Stimulated activated CD4-positive, alpha-beta T cell treated with anti-CD3 and anti-CD28 coated beads, TNF-alpha, amount 100 ng/mL, for 4 hours (primary cell): ENCODE results near the gene GCC1.
"Not testable (repeated sequence)": the region's sequence is repeated elsewhere in the genome, so short reads cannot be mapped to it uniquely, and the experiment has no call there.

ENCODE experiments used
- DNase-seq, 3 experiments: peaks; one replicate each; pipeline ENCODE4 v3.0.0-alpha.2; 2020; ENCODE audit warnings: low read depth in 3 of 3

GCC1 gene

DNA sequence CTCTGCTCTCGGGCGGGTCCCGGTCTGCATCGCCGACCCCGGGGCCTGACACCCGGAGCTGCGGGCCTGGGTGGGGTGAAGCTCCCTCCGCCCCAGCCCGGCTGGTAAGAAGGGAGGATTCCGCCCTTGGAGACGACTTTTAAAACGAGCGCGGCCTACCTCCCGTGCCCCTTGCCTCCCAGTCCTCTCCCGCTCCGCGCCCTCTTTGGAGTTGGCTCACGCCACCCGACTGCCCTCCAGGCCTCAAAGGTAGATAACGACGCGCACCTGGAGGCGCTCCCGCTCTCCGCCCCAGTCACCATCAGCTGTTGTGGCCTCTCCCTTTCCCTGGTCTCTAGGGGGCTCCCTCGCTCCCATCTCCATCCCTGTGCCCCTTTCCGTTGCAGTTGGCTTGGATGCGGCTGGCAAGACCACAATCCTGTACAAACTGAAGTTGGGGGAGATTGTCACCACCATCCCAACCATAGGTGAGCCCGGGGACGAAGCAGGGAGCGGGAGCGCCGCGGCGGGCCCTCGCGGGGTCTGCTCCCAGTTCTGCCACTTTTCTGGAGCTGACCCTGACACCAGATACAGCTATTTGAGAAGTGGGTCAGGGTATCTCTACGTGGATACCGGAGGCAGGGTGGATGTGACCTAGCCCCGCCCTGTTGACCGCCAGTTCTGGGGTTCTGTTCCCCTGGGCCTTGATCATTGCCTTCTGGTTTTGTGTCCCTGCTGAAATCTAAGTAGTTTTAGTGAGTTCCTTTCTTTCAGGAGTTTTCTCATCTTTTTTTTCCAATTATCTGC lies 3.5 kb upstream of the GCC1 start:
- DNase-seq, result peak in 1 of 3 experiments; percentile 17

DNA sequence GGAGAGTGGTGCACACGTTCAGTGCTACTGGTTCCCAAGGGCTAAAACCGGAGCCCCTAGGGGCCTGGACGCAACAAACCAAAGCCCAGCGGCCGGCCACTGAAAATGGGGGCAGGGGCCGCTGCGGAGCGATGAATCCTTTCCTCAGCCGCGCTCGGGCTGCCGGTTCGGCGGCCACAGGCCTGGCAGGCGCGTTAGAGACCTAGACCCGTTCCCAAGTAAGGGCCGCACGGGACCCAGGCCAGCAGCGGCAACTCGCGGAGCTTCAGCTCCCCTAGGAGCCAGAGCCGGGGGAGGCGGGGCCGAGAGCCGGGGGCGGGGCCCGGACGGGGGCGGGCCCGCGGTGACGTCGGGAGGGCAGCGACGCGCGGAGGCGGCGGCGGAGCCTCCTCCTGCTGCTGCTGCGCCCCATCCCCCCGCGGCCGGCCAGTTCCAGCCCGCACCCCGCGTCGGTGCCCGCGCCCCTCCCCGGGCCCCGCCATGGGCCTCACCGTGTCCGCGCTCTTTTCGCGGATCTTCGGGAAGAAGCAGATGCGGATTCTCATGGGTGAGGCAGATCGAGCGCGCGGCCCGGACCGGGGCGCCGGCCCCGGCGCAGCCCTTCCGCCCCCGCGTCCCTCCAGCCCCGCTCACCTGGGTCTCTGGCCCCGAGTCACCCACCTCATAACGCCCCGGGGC lies 2.8 kb upstream of the GCC1 start, which contains the start of gene ARF5:
Gene ARF5 (plus strand): TSS at position 393 of the 678 bp plus-strand sequence. CDS start 88 bp downstream, at position 481.
- DNase-seq, result peak; percentile 78 to 85 (median 82)

DNA sequence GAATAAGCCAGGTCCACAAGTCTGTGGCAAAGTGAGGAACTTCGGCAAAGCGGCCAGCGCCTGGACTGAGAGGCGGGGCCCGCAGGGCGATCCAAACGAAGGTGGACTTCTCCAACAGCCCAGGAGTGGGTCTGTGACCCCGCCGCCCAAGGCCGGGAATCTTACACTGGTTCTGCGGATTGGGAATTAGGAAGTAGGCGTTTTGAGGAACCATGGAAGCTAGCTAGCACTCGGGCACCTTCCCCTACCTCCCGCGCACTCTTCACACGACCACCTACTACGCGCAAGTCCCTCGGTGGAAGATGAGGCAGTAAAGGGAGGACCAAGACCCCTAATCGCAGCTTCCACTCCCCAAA lies 2.2 kb upstream of the GCC1 start:
- DNase-seq, result no peak

DNA sequence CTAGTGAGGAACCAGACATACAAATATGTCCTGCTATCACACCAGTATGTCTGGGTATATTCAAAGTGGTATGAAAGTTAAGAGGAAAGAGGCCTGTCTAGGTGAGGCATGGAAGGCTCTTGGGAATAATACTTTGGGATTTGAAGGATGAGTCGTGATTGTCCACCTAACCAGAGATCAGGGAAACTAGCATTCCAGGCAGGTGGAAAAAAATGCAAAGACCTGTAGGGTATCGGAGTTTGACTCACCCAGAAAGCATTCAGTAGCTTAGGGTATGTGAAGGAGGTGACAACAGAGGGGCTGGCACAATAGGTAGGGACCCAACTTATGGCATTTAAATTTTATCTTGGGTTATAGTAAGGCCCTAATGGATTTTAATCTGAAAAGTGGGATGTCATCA lies 950 bp upstream of the GCC1 start:
- DNase-seq, result no peak

DNA sequence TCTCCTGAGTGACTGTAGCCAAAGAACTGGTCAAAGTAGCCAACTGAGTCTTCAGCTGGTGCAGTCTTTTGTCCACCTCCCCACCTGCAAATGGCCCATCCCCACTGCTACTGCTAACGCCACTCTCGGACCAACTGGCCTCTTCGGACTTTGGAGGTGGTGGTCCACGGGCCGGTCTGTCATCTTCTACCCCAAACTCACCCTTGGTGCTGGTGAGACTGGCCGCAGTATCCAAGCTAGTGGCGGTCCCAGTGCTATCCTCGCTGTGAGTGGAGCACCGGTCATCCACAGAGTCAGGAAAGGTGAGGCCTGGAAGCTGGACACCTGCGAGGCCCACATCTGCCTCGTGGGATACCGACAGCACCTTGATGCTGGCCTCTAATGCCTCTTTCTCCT lies 750 bp downstream of the GCC1 start:
- DNase-seq, result no peak

DNA sequence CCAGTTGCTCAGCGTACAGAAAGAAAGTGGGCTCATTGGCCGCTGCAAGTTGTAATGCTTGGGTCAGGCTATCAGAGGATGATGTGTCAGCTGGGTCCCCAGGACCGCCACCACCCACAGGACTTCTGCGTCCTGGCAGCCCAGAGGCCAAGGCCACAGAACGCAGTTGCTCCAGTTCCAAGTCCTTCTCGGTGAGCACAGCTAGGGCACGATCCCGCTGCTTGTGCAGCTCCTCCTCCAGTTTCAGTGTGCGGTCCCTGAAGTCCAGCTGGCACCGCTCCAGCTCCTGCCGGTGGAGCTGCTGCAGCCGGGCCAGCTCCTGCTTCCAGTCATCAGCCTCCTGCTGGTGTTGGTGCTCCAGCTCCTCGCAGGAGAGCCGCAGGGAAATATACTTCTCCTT lies 3.0 kb downstream of the GCC1 start:
- DNase-seq, result no peak

DNA sequence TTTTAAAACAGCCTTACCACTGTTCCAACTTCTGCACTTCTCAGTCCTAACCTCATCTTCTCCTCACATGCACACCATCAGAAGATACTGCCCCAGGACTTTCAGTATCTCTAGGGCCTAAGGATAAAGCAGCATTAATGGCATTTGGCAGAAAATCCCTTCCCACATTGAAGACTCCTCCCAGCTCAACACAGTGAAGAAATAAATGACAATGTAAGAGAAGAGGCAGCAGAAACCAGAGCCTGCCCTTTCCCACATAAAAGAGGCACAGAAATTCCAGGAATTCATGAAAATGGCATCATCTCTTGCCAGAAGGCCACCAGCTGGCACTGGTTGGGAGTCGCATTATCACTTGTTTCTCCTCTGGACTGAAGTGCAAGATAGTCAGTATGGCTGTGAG lies 3.7 kb downstream of the GCC1 start:
- no peak for DNase-seq

DNA sequence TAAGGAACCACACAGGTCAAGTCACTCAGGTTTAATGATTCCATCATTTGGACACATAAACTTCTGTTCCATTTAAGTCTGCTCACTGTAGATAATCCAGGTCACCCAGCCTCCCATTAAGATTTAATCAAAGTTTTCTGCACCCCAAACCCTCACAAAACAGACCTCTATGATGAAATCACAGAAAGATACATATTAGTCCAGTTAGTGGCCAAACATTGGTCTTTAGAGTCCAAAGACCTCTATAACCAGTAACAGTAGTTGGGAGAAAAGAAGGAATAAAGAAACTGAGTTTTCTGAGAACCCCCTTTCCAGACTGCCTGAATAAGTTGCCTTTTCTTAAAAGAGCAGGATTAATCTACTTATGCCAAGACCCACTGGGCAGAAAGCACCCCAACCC lies 4.8 kb downstream of the GCC1 start:
- DNase-seq, result no peak

DNA sequence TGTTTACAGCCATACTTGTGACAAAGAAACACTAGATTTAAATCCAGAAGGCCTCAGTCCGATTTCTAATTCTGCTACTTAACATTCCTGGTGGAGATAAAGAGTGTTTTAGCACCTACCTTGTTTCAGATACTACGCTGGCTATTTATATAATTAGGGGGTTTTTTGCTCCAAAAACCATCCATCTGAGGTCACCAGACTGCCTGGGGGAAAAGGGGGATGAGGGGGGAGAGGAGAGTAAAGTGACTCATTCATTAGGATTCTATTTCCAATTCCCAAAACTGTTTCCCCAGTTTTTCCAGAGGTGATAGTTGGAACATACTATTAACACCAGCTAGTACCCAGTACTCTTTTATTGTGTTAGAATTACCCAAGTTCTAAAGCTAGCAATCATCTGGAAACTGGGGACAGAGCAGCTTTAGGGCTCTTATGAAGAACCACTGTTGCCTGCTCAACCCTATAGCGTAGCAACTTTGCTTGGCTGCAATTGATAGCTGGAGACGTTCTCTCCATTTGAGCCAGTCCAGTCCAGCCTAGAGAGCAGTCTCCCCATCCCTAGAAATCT lies 6.6 kb downstream of the GCC1 start:
- DNase-seq, result no peak

DNA sequence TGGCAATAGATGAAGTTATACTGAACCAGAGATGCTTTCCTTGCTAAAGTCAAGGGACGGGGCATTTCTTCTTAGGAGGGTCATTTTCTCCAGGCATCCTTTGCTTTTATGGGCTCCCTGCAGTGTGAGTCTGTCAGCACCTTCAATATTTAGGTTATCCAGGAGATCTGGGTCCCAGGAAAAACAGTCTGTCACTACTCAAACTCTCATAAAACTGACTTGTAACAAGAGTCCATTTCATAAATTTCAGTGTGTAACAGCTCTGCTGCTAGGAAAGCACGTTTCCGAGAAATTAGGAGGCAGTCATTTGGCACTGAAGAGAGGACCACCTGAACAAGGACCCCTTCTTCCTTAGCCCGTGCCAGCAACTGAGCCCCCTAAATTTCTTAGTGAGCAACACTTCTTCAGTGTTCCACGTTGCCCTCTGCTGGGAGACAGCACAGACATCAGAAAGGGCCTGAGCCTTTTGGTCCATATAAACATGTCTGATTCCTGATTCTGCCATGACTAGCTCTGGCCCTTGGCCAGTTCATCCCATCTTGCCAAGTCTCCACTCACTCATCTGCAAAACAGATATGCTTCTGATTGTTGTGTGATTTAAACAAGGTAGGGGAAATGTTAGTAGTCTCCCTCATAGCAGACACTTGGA lies 7.2 kb downstream of the GCC1 start:
- no peak for DNase-seq

DNA sequence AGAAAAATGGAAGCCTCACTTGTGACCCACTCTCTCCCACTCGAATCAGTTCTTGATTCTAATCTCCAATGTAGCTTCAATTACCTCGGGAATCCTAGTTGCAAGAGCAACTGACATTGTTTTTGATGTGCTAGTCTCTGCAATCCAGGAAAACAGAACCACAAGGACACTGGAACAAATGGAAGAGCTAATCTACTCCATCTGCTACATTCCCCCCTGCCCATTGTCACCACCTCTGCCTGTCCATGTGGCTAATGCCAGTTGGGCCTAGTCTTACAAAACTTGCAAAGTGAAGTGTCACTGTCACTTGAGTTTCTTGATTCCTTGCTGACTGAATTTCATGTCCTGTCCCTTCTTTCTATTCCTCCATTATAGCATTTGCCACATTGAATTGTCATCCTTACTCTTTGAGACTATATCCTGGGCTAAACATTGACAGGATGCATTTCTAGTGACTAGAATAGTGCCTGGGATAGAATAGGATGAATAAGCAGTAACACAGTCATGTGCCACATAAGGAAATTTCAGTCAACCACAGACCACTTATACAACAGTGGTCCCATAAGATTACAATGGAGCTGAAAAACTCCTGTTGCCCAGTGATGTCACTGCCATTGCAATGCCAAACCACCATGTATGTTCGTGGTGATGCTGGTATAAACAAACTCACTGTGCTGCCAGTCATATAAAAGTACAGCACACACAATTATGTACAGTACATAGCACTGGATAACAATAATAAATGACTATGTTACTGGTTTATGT lies 13.5 kb downstream of the GCC1 start:
- DNase-seq, result no peak

DNA sequence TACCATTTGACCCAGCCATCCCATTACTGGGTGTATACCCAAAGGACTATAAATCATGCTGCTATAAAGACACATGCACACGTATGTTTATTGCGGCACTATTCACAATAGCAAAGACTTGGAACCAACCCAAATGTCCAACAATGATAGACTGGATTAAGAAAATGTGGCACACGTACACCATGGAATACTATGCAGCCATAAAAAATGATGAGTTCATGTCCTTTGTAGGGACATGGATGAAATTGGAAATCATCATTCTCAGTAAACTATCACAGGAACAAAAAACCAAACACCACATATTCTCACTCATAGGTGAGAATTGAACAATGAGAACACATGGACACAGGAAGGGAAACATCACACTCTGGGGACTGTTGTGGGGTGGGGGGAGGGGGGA lies 17.4 kb downstream of the GCC1 start:
- DNase-seq, result not testable (repeated sequence)

DNA sequence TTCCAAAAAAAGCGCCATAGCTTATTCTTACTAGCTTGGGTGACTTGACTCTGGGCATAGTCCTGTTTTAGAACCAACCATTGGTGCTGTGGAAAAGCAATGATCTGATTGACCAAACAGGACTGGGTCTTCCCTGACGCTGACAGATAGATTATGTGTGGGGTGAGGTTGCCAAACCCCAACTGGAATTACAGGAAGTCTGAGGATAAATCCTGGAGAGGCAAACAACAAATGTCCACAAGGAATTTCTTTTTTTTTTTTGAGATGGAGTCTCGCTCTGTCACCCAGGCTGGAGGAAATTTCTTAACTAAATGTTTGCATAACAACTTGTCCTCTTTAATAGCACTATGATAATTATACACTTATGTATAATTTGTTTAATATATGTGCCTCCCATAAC lies 19.2 kb downstream of the GCC1 start:
- DNase-seq, result no peak

DNA sequence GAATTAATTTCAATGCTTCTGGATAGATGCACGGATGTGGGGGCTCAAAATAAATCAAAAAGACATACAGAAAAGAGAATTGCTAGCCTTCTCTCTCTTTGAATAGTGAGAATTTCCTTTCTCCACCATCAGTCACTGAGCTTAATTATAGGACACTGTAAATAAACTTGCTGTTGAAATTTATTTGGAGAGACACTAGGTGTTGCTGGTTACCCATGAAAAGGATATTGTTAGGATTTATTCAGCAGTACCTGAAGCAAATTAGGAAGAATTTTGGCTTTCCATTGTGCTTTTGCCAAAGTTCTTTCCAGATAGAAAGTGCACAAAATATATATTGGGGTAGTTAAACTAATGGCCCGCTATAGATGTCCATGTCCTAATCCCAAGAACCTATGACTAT lies 27.6 kb downstream of the GCC1 start:
- no peak for DNase-seq

DNA sequence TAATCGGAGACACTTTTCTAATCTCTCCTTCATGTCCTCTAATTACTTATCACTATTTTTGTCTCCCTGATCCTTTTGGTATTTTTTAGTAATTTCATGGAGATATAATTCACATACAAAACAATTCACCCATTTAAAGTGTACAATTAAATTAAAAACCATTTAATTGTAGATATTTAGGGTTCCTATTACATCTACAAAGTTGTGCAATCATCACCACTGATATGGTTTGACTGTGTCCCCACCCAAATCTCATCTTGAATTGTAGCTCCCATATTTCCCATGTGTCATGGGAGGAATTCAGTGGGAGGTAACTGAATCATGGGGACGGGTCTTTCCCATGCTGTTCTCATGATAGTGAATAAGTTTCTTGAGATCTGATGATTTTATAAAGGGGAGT lies 29.0 kb downstream of the GCC1 start:
- DNase-seq, result no peak

DNA sequence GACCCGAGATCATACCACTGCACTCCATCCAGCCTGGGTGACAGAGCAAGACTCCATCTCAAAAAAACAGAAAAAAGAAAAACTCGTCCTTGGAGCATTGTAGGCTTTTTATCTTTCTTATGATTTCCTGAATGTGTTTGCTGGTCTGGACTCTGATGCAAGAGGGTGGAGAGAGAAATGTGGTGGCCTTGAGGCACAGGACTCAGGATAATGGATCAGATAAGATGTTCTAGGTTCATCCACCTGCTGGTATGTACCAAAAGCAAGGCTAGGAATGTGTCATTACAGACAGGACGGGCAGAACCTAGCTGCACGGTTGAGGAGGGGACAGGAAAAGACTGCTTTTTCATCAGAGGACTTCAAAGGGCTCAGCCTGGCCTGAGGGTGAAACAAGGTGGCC lies 33.5 kb downstream of the GCC1 start:
- DNase-seq, result no peak

DNA sequence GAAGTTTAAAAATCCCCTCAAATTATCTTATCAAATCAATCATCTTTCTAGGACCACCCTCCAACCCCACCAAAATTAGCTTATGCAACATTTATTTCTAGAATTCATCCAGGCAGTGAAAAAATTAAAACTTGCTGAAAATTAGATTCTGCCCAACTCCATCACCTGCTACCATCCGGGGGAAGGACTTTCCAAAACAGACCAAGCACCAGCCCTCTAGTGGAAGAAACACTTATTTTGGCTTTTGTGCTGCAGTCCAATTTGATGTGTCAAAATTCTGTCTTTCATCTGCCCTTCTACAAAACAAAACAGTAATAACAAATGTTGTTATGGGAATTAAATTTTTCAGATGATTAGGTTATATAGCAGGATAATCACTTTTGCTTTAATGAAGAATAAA lies 35.1 kb downstream of the GCC1 start:
- no peak for DNase-seq

DNA sequence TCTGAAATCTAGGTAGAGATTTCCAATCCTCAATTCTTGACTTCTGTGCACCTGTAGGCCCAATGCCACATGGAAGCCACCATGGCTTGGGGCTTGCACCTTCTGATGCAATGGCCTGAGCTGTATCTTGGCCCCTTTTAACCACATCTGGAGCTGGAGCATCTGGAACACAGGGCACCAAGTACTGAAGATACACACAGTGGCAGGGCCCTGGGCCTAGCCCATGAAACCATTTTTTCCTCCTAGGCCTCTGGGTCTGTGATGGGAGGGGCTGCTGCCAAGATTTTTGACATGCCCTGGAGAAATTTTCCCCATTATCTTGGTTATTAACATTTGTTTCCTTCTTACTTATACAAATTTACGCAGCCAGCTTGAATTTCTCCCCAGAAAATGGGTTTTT lies 39.1 kb downstream of the GCC1 start:
- DNase-seq, result no peak

DNA sequence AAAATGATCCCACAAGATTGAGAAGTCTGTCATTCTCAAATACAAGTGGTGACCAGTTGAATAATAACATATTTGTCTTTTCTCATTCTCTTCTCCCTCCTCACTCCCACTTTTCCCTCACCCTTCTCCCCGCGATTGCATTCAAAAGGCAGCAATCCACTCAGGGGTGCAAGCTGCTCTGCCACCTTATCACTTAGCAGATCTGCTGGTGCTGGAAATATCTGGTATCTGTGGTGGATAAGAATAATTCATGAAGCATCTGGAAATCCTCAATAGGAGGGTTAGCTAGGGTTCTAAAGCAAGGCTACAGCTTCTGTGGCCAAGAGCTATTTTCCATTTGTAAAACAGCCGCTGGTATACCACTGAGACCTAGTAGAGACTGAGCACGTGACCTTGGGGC lies 43.8 kb downstream of the GCC1 start:
- DNase-seq, result no peak

DNA sequence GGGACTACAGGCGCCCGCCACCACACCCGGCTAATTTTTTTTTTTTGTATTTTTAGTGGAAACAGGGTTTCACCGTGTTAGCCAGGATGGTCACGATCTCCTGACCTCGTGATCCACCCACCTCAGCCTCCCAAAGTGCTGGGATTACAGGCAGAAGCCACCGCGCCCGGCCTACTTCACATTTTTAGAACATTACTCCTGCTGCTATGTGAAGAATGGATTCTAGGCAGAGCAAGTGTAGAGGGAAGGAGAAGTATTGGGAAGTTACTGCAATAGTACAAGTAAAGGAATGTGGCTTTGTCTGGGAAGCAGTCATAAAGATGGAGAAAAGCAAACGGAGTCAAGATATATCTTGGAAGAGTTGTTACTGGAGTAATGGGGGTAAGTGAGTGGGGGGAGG lies 44.9 kb downstream of the GCC1 start:
- not testable (repeated sequence) for DNase-seq

DNA sequence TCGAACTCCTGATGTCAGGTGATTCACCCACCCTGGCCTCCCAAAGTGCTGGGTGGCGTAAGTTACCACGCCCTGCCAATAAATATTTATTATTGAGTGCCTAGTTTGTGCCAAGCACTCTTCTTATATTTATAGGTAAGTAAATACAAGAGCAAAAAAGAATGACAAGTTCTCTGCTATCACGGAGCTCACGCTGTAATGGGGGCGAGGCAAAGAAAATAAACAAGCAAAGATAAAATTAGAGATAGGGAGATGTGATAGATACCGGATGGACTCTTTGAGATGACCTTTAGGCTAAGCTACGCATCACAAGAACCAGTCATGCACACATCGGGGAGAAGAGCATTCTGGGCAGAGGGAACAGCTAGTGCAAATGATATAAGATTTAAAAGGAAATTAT lies 46.3 kb downstream of the GCC1 start:
- DNase-seq, result no peak

DNA sequence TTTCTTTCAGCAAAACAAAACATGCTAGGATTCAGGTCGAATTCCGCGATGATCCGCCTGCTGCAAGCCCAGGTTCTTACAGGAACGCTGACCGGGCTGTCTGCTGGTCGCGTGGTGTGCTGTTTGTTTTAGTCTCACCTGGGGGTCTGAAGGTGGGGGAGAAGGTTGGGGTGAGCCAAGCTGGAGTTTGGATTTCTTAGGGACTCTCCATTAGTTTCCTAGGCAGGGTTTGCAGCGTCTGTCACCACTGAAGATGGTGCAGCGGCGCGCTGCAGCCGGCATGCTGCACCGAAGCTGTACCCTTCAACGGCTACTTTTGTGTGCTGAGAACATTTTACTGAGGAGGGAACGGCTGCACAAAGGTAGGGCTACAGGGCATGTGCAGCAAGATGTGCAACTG lies 48.7 kb downstream of the GCC1 start:
- DNase-seq, result no peak
